Stimulated activated CD8-positive, alpha-beta memory T cell treated with anti-CD3 and anti-CD28 coated beads, Interleukin-12 subunit alpha, Interleukin-12 subunit beta, amount 100 ng/mL, for 4 hours (primary cell): Measurements from ENCODE around the gene STH.

Experiments
- DNase-seq: peaks from one replicate; pipeline ENCODE4 v3.0.0-alpha.2; 2020; ENCODE audit warnings: low read depth

Gene STH

GRCh38 chr17:46046957-46047356 lies 47.9 kb downstream of the STH start:
- no peak for DNase-seq

DNA sequence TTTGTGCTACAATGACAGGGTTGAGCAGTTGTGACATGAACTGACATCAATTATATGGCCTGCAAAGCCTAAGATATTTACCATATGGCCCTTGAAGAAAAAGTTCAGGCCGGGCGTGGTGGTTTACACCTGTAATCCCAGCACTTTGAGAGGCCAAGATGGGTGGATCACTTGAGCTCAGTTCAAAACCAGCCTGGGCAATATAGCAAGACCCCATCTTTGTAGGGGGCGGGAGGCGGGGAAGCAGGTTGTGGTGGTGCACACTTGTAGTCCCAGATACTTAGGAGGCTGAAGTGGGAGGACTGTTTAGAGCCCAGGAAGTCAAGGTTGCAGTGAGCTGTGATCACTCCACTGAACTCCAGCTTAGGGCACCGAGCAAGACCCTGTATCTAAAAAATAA lies 48.3 kb downstream of the STH start:
- no peak for DNase-seq

DNA sequence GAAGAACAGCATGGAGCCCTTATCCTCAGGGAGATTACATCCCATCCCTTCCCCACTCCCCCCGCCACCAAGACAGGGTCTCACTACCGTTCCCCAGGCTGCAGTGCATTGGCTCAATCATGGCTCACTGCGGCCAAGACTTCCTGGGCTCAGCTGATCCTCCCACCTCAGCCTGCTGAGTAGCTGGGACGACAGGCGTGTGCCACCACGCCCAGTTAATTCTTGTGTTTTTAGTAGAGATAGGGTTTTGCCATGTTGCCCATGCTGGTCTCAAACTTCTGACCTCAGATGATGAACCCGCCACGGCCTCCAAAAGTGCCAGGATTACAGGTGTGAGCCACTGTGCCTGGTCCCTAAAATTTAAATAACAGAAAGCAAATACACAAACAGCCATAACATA lies 48.8 kb downstream of the STH start:
- DNase-seq, result no peak
